Liver (tissue), 9 donors: ENCODE measurements around the gene MRPS30. TPM values are rescaled to one million over a fixed set of nuclear protein-coding genes. Genes with fewer than 3 reads are reported as not detected.
"Not testable (repeated sequence)": the region's sequence is repeated elsewhere in the genome, so short reads cannot be mapped to it uniquely, and the experiment has no call there.

Experiments
- DNase-seq: peaks from one replicate; pipeline ENCODE4 v3.0.0-alpha.2; 2017; ENCODE audit warnings: low spot score
- H3K27ac ChIP-seq, 2 donors: one replicate each; pipeline ENCODE4 v1.7.0; 2013; ENCODE audit warnings: inconsistent platforms in 2 of 2, low read length in 2 of 2, control low read depth in 1 of 2, low read depth in 1 of 2, mild to moderate bottlenecking in 1 of 2
- H3K27me3 ChIP-seq, 4 donors: one replicate each; pipeline versions ENCODE4 v1.6.1 to v1.7.0; 2013; ENCODE audit warnings: low read length in 3 of 4, inconsistent platforms in 1 of 4, mild to moderate bottlenecking in 1 of 4, moderate library complexity in 1 of 4; ENCODE audit not compliant: control insufficient read depth in 4 of 4, insufficient read depth in 4 of 4
- H3K36me3 ChIP-seq, 4 donors: one replicate each; pipeline versions ENCODE4 v1.6.1 to v1.7.0; 2013; ENCODE audit warnings: low read length in 3 of 4, mild to moderate bottlenecking in 3 of 4, low read depth in 1 of 4, moderate library complexity in 1 of 4; ENCODE audit not compliant: control insufficient read depth in 4 of 4, insufficient read depth in 3 of 4
- H3K4me1 ChIP-seq, 4 donors: one replicate each; pipeline versions ENCODE4 v1.6.1 to v1.7.0; 2013; ENCODE audit warnings: low read length in 3 of 4, mild to moderate bottlenecking in 3 of 4, moderate library complexity in 1 of 4; ENCODE audit not compliant: control insufficient read depth in 4 of 4, insufficient read depth in 4 of 4
- H3K4me3 ChIP-seq, 3 donors: one replicate each; pipeline versions ENCODE4 v1.6.1 to v1.7.0; 2013; ENCODE audit warnings: low read length in 3 of 3, control low read depth in 1 of 3, low read depth in 1 of 3, mild to moderate bottlenecking in 1 of 3
- H3K9ac ChIP-seq, 2 donors: one replicate each; pipeline ENCODE4 v1.7.0; 2013; ENCODE audit warnings: low read length in 2 of 2, mild to moderate bottlenecking in 2 of 2, moderate library complexity in 2 of 2, control low read depth in 1 of 2, low read depth in 1 of 2
- H3K9me3 ChIP-seq, 4 donors: one replicate each; pipeline versions ENCODE4 v1.6.1 to v1.7.0; 2013; ENCODE audit warnings: low read length in 3 of 4; ENCODE audit not compliant: control insufficient read depth in 4 of 4
- CTCF ChIP-seq: fragments of 150-350 bp; IDR thresholded peaks from 2 replicates; pipeline ENCODE4 v1.5.1; 2017; ENCODE audit warnings: improper control_type of control experiment, low read depth, low read length; ENCODE audit not compliant: missing input control
- FOXA1 ChIP-seq: IDR thresholded peaks from 2 replicates; pipeline ENCODE4 v1.6.1; 2016; ENCODE audit warnings: antibody characterized with exemption
- FOXA2 ChIP-seq: IDR thresholded peaks from 2 replicates; pipeline ENCODE4 v1.6.1; 2016; ENCODE audit warnings: antibody characterized with exemption
- HNF4A ChIP-seq, 2 donors: conservative IDR thresholded peaks; 2 replicates each; pipeline ENCODE4 v1.6.1; 2016; ENCODE audit warnings: antibody characterized with exemption in 2 of 2, mild to moderate bottlenecking in 2 of 2
- HNF4G ChIP-seq: IDR thresholded peaks from 2 replicates; pipeline ENCODE4 v1.6.1; 2016; ENCODE audit warnings: antibody characterized with exemption
- MAX ChIP-seq: IDR thresholded peaks from 2 replicates; pipeline ENCODE4 v1.6.1; 2016; ENCODE audit warnings: antibody characterized with exemption
- RAD21 ChIP-seq, 2 donors: IDR thresholded peaks; 2 replicates each; pipeline ENCODE4 v1.6.1; 2016; ENCODE audit warnings: antibody characterized with exemption in 2 of 2, mild to moderate bottlenecking in 2 of 2
- RXRA ChIP-seq, 2 donors: IDR thresholded peaks; 2 replicates each; pipeline ENCODE4 v1.6.1; 2017 to 2018; ENCODE audit warnings: antibody characterized with exemption in 2 of 2, mild to moderate bottlenecking in 1 of 2
- YY1 ChIP-seq: IDR thresholded peaks from 2 replicates; pipeline ENCODE4 v1.6.1; 2016; ENCODE audit warnings: antibody characterized with exemption, mild to moderate bottlenecking
- ZBTB33 ChIP-seq: IDR thresholded peaks from 2 replicates; pipeline ENCODE4 v1.6.1; 2016; ENCODE audit warnings: antibody characterized with exemption
- WGBS: extraction: QIAGEN DNeasy Blood & Tissue Kit; methylation state at CpG from one replicate; pipeline ENCODE4 v1.1.7; 2013; 5-methylcytosine and 5-hydroxymethylcytosine counted together
- polyA plus RNA-seq, 2 donors: library from polyadenylated mRNA; stranded (reverse) in 1 of 2; unstranded in 1 of 2; fragments of 200-250 nt in 1 of 2; fragments of >200 nt in 1 of 2; fragmentation: Nextera tagmentation in 1 of 2; extraction: Ambion mirVana in 1 of 2; gene quantifications; one replicate each; pipeline versions ENCODE4 v1.2.1 to v1.2.3, GENCODE V29; 2013 to 2015
- total RNA-seq, 2 donors: library from RNA; depleted of rRNA; stranded (reverse); fragments of >200 nt; gene quantifications; one replicate each; pipeline ENCODE4 v1.2.3, GENCODE V29; 2014
- donor health status: healthy.
- donor health status: healthy.
- donor health status: healthy.
- donor health status: healthy.
- donor health status: healthy.

The MRPS30 gene
- total and polyA plus RNA-seq, 4 donors = 20.7 to 44.7 (median 34.3) TPM

- TF ChIP-seq FOXA2 = no peak
These were observed 21.0 kb upstream of the MRPS30 start (continued) for GRCh38 chr5:44787731-44788130.

- not testable (repeated sequence) for H3K9ac ChIP-seq, H3K27ac ChIP-seq, H3K36me3 ChIP-seq, H3K9me3 ChIP-seq, H3K27me3 ChIP-seq, H3K4me1 ChIP-seq, DNase-seq, H3K4me3 ChIP-seq
- 79% methylated on average over 11 of the region's 11 CpGs for WGBS
These were observed 19.3 kb upstream of the MRPS30 start for GRCh38 chr5:44789372-44789995.

GRCh38 chr5:44792031-44792673 is 16.6 kb upstream of the MRPS30 start:
- H3K36me3 ChIP-seq, H3K27me3 ChIP-seq, H3K27ac ChIP-seq, H3K4me1 ChIP-seq, H3K9me3 ChIP-seq, H3K9ac ChIP-seq, DNase-seq, H3K4me3 ChIP-seq: not testable (repeated sequence)
- 92% methylated on average over 8 of the region's 8 CpGs for WGBS

- WGBS = 96% methylated on average over 1 of the region's 1 CpG
- H3K4me1 ChIP-seq = no peaks in the 10 kb centered on the region
- H3K9ac ChIP-seq = no peak overlapping the region
- no peak overlapping the region for H3K4me3 ChIP-seq
- DNase-seq = no peak
- H3K27me3 ChIP-seq = no peaks in the 10 kb centered on the region
- H3K27ac ChIP-seq = no peak overlapping the region
- peaks cover 0 to 10% (median 4%) of the 10 kb centered on the region in 4 donors for H3K9me3 ChIP-seq
- no peak for TF ChIP-seq MAX
- no peak for TF ChIP-seq RAD21 (IDR thresholded peaks at IDR 0.05)
- TF ChIP-seq RXRA (IDR thresholded peaks at IDR 0.05) = no peak
- no peak for TF ChIP-seq HNF4A (conservative IDR thresholded peaks at IDR 0.05)
- no peak for TF ChIP-seq YY1
- TF ChIP-seq FOXA1 = no peak
- TF ChIP-seq ZBTB33 = no peak
- TF ChIP-seq CTCF = no peak
- TF ChIP-seq FOXA2 = no peak
- TF ChIP-seq HNF4G = no peak
- no peaks in the 10 kb centered on the region for H3K36me3 ChIP-seq
These were observed 14.4 kb upstream of the MRPS30 start for GRCh38 chr5:44794371-44794770.
